Cardiac fibroblast (primary cell): Measurements from ENCODE around the gene CNKSR1.

Experiments used
- DNase-seq, 2 donors: peaks; one replicate each; pipeline versions ENCODE4 v3.0.0 to v3.0.0-alpha.2; 2010; ENCODE audit warnings: low read depth in 2 of 2
- H3K4me3 ChIP-seq, 2 donors: replicated peaks in 1 of 2; 1 replicate in 1 of 2; 2 replicates in 1 of 2; pipeline ENCODE4 v1.5.1; 2011; ENCODE audit warnings: low read depth in 2 of 2, low read length in 2 of 2, mild to moderate bottlenecking in 2 of 2, moderate library complexity in 1 of 2
- TF ChIP-seq, protein P1 (sequence below): IDR thresholded peaks from one replicate; pipeline ENCODE4 v1.5.1; 2011; ENCODE audit warnings: low read depth, mild to moderate bottlenecking, low read length, inconsistent platforms

CNKSR1 gene

GRCh38 chr1:26195805-26196204 is 18.5 kb downstream of the CNKSR1 start:
- TF ChIP-seq, protein P1, sequence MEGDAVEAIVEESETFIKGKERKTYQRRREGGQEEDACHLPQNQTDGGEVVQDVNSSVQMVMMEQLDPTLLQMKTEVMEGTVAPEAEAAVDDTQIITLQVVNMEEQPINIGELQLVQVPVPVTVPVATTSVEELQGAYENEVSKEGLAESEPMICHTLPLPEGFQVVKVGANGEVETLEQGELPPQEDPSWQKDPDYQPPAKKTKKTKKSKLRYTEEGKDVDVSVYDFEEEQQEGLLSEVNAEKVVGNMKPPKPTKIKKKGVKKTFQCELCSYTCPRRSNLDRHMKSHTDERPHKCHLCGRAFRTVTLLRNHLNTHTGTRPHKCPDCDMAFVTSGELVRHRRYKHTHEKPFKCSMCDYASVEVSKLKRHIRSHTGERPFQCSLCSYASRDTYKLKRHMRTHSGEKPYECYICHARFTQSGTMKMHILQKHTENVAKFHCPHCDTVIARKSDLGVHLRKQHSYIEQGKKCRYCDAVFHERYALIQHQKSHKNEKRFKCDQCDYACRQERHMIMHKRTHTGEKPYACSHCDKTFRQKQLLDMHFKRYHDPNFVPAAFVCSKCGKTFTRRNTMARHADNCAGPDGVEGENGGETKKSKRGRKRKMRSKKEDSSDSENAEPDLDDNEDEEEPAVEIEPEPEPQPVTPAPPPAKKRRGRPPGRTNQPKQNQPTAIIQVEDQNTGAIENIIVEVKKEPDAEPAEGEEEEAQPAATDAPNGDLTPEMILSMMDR, result no peak
- H3K4me3 ChIP-seq, result no peak overlapping the region
- DNase-seq, result no peak

GRCh38 chr1:26197301-26197700 is 20.0 kb downstream of the CNKSR1 start:
- DNase-seq, result no peak
- TF ChIP-seq, protein P1, result no peak
- no peak overlapping the region for H3K4me3 ChIP-seq

DNA sequence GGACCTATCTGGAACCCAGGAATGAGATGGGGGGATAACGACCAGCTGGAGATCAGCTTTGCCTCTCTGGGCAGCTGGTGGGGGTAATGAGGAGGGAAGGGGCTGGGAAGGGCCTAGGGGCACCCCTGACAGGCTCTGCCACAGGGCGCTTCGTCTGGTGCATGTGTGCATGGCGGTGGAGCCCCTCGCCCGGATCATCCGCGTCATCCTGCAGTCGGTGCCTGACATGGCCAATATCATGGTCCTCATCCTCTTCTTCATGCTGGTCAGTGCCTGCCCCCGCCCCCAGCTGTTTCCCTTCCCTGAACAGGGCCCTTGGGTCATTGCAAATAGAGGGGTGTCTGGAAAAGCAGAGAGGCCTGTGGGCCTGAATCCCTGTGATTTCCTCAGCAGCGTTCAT is 20.5 kb downstream of the CNKSR1 start:
- TF ChIP-seq, protein P1, result no peak
- DNase-seq, result no peak
- H3K4me3 ChIP-seq, result no peak overlapping the region

DNA sequence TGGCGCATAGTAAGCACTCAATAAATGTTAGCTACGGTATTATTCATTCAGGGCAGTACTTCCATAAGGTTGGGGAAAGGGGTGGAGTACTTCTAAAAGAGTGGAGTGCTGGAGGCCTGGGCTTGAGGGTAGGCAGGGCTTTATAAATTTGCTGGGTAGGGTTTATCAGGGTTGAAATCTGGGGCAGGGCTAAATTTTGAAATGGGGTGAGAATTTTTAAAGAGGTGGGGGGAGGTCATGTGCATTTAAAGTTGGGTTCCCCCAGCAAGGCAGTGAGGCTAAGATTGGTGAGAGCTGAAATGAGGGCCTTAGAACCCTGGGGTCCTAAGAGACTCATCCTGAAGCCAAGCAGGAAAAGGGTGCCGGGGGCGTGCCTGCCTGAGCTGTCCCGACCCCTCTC is 23.1 kb downstream of the CNKSR1 start:
- TF ChIP-seq, protein P1, result no peak
- DNase-seq, result no peak
- no peak overlapping the region for H3K4me3 ChIP-seq

- no peak for DNase-seq
- TF ChIP-seq, protein P1, result no peak
- no peak overlapping the region for H3K4me3 ChIP-seq
These were observed 26.5 kb downstream of the CNKSR1 start for GRCh38 chr1:26203642-26204318.

DNA sequence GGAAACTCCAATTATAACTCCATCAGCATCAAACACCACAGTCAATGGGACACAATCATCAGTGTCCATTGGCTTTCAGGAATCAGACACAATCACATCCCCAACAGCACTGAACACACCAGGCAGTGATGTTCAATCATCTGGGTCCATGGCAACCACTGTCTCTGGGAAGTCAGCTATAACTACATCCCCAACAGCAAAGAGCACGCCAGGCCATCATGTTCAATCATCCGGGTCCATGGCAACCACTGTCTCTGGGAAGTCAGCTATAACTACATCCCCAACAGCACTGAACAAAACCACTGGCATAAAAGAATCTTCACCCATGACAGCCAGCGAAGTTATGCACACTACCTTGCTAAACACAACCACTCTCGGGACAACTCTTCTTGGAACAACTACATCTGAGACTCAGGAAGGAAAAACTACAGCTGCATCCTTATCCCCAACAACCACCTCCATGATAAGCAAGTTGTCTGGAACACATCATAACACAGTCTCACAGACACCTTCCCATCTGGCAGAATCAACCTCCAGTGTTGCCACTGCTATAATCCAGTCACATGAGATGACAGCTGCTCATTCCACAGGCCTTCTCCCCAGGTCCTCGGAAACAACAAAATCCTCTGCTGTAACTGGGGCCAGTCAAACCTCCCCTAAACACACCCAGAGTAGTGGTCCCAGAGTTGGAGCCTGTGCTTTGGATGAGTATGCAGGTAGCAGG is 33.0 kb downstream of the CNKSR1 start:
- H3K4me3 ChIP-seq, result no peak overlapping the region
- DNase-seq, result no peak
- TF ChIP-seq, protein P1, result no peak
